Measurements from ENCODE around the gene SIRPB1. TPM values are rescaled to one million over a fixed set of nuclear protein-coding genes. Genes with fewer than 3 reads are reported as not detected.
A peak's percentile ranks its signal among the peaks of the same experiment; 100 is the strongest.

Gene SIRPB1
- total RNA-seq (1 to 10 TPM in 3 of 6 donors, under 1 TPM in 2, not detected in 1; 0.05 to 3.6 (median 1.3) TPM), polyA plus RNA-seq (under 1 TPM; 0.19 to 0.30 TPM)

GRCh38 chr20:1619861-1620444 lies at the start of gene SIRPB1:
Gene SIRPB1 (minus strand): TSS chr20:1620009. CDS start chr20:1619944, 65 bp downstream.
- peaks cover 0 to 7% (median 0%) of the 10 kb centered on the region in 4 donors for H3K27me3 ChIP-seq
- ATAC-seq (peak in 2 of 4 donors; percentile 64 to 77), DNase-seq (no peak), FAIRE-seq (no peak)
- H3K4me3 ChIP-seq = no peak within 1 kb of the TSS
- no peaks in the 10 kb centered on the region for H3K4me1 ChIP-seq
- no peaks in the 10 kb centered on the region for H3K36me3 ChIP-seq
- peak within 1 kb of the TSS in 1 of 4 donors; percentile 8 for H3K27ac ChIP-seq
- no peak for TF ChIP-seq CTCF (IDR thresholded peaks at IDR 0.05)
- intact Hi-C loops (cut with DNase I) = no loop called here
- WGBS, 2 donors = 46 to 49% methylated on average over 5 of the region's 5 CpGs
- H3K9me3 ChIP-seq = no peaks in the 10 kb centered on the region

- DNase-seq = no peak
- intact Hi-C loops (cut with DNase I) = no loop called here
- H3K4me3 ChIP-seq = no peak overlapping the region
- no peak for FAIRE-seq
- no peaks in the 10 kb centered on the region for H3K36me3 ChIP-seq
- H3K27ac ChIP-seq = no peak overlapping the region
- ATAC-seq = no peak
- H3K4me1 ChIP-seq = no peaks in the 10 kb centered on the region
- H3K27me3 ChIP-seq = peaks cover 0 to 3% (median 0%) of the 10 kb centered on the region in 4 donors
- 53 to 64% methylated on average over 5 of the region's 5 CpGs for WGBS, 2 donors
- no peaks in the 10 kb centered on the region for H3K9me3 ChIP-seq
- TF ChIP-seq CTCF (IDR thresholded peaks at IDR 0.05) = no peak
Observed at GRCh38 chr20:1669304-1669703, 49.5 kb upstream of the SIRPB1 start.

GRCh38 chr20:1667502-1668085 lies 47.8 kb upstream of the SIRPB1 start:
- ATAC-seq (no peak), DNase-seq (no peak), FAIRE-seq (no peak)
- Histone ChIP-seq H3K4me1 (no peaks in the 10 kb centered on the region), H3K4me3 (no peak overlapping the region), H3K27ac (no peak overlapping the region), H3K9me3 (no peaks in the 10 kb centered on the region), H3K36me3 (no peaks in the 10 kb centered on the region), H3K27me3 (peaks cover 0 to 3% (median 0%) of the 10 kb centered on the region in 4 donors)
- WGBS, 2 donors = 36 to 48% methylated on average over 1 of the region's 1 CpG
- no peak for TF ChIP-seq CTCF (IDR thresholded peaks at IDR 0.05)
- intact Hi-C loops (cut with DNase I) = no loop called here

- no peaks in the 10 kb centered on the region for H3K9me3 ChIP-seq
- peaks cover 0 to 3% (median 0%) of the 10 kb centered on the region in 4 donors for H3K27me3 ChIP-seq
- DNase-seq (no peak), FAIRE-seq (no peak), ATAC-seq (no peak)
- H3K4me1 ChIP-seq = no peaks in the 10 kb centered on the region
- no peak overlapping the region for H3K27ac ChIP-seq
- 68 to 71% methylated on average over 5 of the region's 5 CpGs for WGBS, 2 donors
- H3K36me3 ChIP-seq = no peaks in the 10 kb centered on the region
- intact Hi-C loops (cut with DNase I) = no loop called here
- H3K4me3 ChIP-seq = no peak overlapping the region
- TF ChIP-seq CTCF (IDR thresholded peaks at IDR 0.05) = no peak
Observed at GRCh38 chr20:1666802-1667201, 47.0 kb upstream of the SIRPB1 start.

GRCh38 chr20:1665345-1665744 lies 45.5 kb upstream of the SIRPB1 start:
- TF ChIP-seq CTCF (IDR thresholded peaks at IDR 0.05) = no peak

More at GRCh38 chr20:1665345-1665744, 45.5 kb upstream of the SIRPB1 start:
- no peak for FAIRE-seq
- Histone ChIP-seq H3K27me3 (peaks cover 0 to 3% (median 0%) of the 10 kb centered on the region in 4 donors), H3K36me3 (no peaks in the 10 kb centered on the region), H3K4me3 (no peak overlapping the region), H3K9me3 (no peaks in the 10 kb centered on the region), H3K4me1 (no peaks in the 10 kb centered on the region), H3K27ac (no peak overlapping the region)
- intact Hi-C loops (cut with DNase I) = no loop called here
- no peak for DNase-seq
- 80 to 92% methylated on average over 3 of the region's 3 CpGs for WGBS, 2 donors
- ATAC-seq = no peak
